GM21619 (cell line): Measurements from ENCODE around the gene RBFOX1.

Source experiments
- ATAC-seq: cut with Tn5 transposase; IDR thresholded peaks from one replicate; pipeline ENCODE4 v1.9.1; 2021; ENCODE audit not compliant: unreplicated experiment

RBFOX1 gene

DNA sequence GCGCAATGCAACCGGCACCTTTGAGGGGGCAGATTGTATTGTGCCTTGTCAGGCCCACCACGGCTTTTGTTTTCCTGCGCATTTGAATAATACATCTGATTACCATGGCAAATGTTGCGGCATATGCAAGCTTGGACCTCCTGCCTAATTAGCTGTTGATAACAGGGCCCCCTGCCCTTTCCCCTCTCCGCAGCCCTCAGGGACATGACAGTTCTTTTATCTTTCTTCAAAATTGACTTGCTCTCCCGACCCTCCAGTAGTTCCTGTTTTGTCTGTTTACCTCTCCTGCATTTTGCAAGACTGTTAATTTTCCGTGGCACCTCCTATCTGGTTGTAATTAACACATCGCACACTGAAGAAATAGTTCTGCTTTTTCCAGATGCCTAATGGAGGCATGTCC lies 86.8 kb downstream of the RBFOX1 start:
- no peak for ATAC-seq

DNA sequence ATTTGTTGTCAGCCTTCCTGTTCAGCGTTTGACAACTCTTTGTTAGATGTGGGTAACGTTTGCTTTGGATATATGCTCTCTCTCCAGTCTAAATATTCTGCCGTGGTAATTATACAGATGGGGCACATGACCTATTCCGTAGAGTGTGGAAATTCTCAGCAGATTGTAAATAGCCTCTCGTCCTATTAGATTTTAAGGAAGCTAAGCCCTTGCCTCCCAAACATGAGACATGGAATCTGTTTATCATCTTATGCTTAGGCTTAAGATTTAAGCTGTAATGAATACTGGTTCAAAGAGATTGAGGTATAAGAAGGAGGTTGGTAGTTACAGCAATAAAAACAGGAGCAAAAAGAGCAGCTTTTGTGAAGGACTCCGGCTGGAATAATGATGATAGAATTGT lies 87.4 kb downstream of the RBFOX1 start:
- no peak for ATAC-seq

- no peak for ATAC-seq
Measured at GRCh38 chr16:7420843-7421242, 88.2 kb downstream of the RBFOX1 start.

DNA sequence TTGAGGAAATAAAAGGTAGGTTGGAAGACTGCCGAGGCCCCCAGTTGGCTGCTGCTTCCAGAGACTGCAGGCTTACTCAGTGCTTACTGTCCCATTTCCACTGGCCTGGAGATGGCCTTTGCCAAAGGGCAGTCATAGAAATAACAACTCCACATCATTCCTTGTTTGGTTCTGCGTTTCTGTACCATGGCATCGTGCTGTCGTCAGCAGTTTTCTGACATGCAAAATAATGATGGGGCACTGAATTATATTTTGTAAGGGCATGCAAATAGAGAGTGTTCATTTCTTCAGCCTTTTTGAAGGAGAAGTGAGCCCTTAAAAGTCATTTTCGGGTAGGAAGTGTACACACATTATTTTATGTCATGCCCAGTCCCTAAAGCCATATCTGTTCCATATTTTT lies 88.9 kb downstream of the RBFOX1 start:
- no peak for ATAC-seq

DNA sequence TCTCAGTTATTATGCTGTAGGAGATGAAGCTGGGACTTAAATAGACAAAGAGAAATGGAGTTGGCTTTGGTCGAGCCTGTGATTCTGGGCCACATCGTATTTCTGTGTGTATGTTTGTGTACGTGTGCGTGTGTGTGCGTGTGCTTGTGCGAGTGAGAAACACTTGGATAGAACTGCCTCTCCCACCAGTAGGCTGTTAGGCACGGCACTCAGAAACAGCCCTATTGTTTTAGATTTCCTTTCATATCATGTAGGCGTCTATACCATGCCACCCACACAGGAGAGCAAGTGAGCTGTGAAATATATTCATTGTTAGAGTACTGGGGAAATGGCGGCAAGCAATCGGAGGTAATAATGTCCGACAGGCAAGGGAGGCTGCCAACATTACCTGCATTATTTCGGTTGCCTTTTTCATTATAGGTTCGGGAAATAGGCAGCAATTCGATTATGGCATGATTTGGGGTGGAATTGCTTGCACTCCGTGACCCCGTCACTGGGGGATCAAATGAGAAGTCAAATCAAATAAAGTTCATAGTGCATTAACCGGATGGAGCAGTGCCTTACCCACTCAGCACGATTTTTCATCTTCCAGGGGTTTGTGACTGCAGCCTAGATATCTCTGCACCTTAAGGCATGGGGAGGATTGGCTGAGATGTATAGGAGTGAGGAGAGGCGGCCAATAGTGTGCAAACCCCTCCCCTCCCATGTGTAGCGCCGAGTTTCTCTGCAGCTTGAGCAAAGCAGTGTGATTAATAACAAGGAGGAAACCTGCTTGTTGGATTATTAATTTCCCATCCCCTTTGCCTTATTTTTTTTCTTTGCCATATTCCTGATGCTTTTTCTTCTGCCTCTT lies 89.6 kb downstream of the RBFOX1 start:
- no peak for ATAC-seq

GRCh38 chr16:7423434-7424044 lies 90.9 kb downstream of the RBFOX1 start:
- ATAC-seq, result no peak

GRCh38 chr16:7426161-7426560 lies 93.5 kb downstream of the RBFOX1 start:
- ATAC-seq, result no peak

GRCh38 chr16:7431723-7432122 lies 99.1 kb downstream of the RBFOX1 start:
- ATAC-seq, result no peak

GRCh38 chr16:7436306-7436705 lies 103.7 kb downstream of the RBFOX1 start:
- no peak for ATAC-seq

DNA sequence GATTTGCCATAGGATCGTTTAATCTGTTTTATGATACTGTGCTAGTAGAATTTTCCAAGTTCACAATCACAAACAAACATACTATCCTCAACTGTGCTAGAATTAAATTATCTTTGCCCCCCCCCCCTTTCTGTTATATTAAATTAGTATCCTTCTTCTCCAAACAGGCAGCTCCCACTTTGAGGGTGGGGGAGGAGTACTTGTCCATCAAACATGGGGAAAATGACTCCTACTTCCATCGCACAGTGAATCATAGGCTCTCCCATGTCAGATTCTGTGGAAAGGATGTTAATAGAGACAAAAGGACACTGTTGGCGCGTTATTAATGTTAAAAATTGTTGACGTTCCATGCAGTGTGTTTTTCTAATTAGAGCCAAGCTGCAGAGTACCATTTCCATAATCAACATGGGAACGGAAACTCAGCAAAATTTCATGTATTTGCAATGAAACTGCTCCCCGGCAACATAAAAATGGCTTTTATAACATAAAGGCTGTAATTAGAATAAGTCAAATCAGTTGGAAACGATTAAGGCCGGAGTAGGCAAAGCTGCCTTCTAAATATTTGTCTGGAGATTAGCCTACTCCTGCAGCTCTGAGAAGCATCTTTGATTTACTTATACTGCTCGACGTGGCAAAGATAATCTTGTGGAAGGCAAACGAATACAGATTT lies 104.6 kb downstream of the RBFOX1 start:
- ATAC-seq, result no peak

DNA sequence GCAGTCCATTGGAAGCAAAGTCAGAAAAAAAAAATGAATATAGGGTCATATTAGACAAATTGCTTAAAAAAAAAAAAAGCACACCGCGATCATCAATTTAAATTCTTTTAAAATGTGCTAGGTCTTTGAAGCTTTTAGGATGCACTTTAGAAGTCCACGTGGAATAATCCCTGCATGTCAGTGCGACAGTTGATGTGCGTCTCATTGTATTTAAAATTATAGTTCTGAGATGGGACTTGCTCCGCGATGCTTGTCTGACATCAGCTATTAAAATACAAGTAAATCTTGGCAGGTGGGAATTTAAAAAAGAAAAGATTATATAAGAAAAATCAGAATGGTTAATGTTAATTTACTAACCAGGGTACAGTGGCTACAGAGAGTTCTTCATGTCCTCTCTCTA lies 105.2 kb downstream of the RBFOX1 start:
- ATAC-seq, result no peak

GRCh38 chr16:7438601-7439000 lies 106.0 kb downstream of the RBFOX1 start:
- no peak for ATAC-seq

- ATAC-seq, result no peak
Measured at GRCh38 chr16:7439518-7439917, 106.9 kb downstream of the RBFOX1 start.

DNA sequence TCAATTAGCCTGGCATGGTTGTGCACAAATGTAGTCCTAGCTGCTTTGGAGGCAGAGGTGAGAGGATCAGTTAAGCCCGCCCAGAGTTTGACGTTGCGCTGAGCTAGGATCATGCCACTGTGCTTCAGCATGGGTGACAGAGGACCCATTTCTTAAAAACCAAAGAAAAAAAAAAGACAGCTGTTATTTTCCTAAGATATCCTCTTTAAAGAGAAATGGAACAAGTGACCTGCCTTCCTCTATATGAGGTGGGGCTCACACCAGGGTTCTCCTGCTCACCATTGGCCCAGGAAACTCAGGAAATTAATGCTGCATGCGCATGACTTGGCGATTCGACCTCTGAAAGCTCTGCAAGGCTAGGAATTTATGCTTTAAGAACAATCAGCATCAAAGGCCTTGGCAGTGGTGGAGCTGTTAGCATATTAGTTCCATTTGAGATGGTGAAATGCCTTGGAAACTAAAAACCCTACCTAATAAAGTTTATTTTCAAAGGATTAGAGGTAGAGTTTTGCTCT lies 108.3 kb downstream of the RBFOX1 start:
- no peak for ATAC-seq

GRCh38 chr16:7442050-7442449 lies 109.4 kb downstream of the RBFOX1 start:
- no peak for ATAC-seq

DNA sequence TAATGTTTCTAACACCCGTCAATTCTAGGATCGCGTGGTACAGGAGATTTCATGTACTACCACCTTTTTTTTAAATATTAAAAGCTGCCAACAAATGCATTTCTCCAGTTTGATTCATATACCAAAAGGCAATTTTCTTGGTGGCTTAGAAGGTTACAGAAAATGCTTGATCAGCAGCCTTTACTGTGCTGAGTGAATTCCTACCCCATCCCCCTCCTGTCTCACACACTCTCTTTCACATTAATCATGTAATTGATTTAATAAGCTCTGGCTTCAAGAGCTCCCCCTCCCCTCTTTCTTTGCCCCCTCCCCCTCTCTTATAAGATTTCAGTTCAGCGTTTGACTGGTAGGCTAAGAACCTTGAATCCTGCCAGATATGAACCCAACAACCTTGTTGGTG lies 110.5 kb downstream of the RBFOX1 start:
- no peak for ATAC-seq

DNA sequence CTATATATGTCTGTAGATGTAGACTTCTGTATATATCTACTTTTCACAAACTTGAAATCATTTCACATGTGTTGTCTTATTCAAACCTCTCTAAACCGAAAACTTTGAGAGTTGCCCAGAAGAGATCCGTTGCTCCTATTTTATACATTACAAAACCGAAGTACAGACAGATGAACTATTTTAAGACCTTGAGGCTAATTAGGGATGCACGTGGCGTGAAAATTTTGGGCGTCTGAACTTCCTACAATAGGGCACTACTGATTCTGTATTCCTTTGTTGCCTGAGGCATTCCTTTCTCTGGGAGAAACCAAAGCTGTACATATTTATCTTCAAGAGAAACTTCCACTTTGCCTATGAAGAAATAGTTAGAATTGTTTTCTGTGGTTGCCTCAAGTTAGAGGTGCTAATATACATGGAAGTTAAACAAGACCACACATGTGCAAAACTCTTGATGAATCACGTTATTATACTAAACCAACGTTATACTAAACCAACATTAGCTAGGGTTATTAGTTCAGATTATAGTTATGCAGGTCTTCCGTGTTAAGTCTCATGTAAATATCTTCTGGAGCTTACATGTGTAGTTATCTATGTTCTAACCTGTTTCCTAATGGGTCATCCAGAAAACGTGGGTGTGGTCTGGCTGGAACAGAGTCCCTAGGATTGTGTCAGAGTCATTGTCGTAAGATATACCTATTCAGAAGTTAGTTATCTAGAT lies 111.2 kb downstream of the RBFOX1 start:
- ATAC-seq, result no peak

GRCh38 chr16:7449306-7449705 lies 116.7 kb downstream of the RBFOX1 start:
- no peak for ATAC-seq

- ATAC-seq, result no peak
Measured at GRCh38 chr16:7449808-7450207, 117.2 kb downstream of the RBFOX1 start.

- no peak for ATAC-seq
Measured at GRCh38 chr16:7450440-7450839, 117.8 kb downstream of the RBFOX1 start.

DNA sequence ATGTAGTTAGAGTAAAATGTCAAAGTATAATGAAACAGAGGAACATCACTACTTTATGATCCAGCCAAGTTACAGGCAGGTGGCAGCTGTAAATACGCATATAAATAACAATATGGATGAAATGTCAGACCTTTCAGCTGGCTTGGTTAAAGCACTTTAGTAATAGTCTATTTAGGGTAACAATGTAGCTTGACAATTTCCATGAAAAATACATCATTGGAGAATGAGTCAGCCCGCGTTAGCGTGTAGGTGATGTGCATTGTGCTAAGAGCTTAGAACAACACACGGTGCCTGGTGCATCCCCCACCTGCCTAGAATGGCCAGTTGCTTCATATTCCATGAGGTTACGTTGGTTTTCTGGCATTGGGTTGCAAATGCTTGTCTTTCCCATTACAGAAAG lies 119.4 kb downstream of the RBFOX1 start:
- no peak for ATAC-seq
